Panc1 (cell line): ENCODE measurements around the gene NUP133.

Source experiments
- POLR2AphosphoS5 ChIP-seq: IDR thresholded peaks from 2 replicates; pipeline ENCODE4 v1.6.1; 2012; ENCODE audit warnings: mild to moderate bottlenecking, low read depth, low read length, moderate library complexity
- TF ChIP-seq, protein P1 (sequence below): fragments of 450-650 bp; IDR thresholded peaks from 2 replicates; pipeline ENCODE4 v1.5.1; 2017; ENCODE audit warnings: mild to moderate bottlenecking

DNA sequence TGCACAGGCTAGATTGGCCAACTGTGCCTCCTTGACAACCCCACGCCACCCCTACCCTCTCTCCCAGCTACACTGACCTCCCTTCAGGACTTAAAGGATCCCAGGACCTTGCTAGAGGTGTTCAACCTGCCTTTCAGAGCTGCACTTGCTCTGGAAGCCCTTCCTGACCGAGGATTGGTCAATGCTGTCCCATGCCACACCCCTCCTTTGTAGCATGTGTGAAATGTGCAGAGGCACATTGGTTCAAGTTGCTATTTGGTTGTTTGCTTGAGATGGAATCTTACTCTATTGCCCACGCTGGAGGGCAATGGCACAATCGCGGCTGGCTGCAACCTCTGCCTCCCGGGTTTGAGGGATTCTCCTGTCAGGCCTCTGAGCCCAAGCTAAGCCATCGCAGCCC, 96.1 kb downstream of the NUP133 start:
- TF ChIP-seq, protein P1, sequence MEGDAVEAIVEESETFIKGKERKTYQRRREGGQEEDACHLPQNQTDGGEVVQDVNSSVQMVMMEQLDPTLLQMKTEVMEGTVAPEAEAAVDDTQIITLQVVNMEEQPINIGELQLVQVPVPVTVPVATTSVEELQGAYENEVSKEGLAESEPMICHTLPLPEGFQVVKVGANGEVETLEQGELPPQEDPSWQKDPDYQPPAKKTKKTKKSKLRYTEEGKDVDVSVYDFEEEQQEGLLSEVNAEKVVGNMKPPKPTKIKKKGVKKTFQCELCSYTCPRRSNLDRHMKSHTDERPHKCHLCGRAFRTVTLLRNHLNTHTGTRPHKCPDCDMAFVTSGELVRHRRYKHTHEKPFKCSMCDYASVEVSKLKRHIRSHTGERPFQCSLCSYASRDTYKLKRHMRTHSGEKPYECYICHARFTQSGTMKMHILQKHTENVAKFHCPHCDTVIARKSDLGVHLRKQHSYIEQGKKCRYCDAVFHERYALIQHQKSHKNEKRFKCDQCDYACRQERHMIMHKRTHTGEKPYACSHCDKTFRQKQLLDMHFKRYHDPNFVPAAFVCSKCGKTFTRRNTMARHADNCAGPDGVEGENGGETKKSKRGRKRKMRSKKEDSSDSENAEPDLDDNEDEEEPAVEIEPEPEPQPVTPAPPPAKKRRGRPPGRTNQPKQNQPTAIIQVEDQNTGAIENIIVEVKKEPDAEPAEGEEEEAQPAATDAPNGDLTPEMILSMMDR = no peak
- TF ChIP-seq POLR2AphosphoS5 = no peak
